HFF-Myc (cell line): ENCODE data around the gene DLEC1.

Source experiments
- DNase-seq: peaks from one replicate; pipeline ENCODE4 v3.0.0-alpha.2; 2011; ENCODE audit warnings: low read depth; ENCODE audit errors: extremely low read depth
- H3K4me3 ChIP-seq: replicated peaks from 2 replicates; pipeline ENCODE4 v1.5.1; 2011; ENCODE audit warnings: low read depth, mild to moderate bottlenecking, control low read depth, low read length
- CTCF ChIP-seq: IDR thresholded peaks from 2 replicates; pipeline ENCODE4 v1.5.1; 2012; ENCODE audit warnings: mild to moderate bottlenecking, low read depth, low read length, control low read depth; ENCODE audit errors: missing control alignments

The DLEC1 gene

GRCh38 chr3:38100498-38100897 is 61.5 kb downstream of the DLEC1 start:
- TF ChIP-seq CTCF, result no peak
- DNase-seq, result no peak
- H3K4me3 ChIP-seq, result no peak overlapping the region

GRCh38 chr3:38101811-38102443 is 62.9 kb downstream of the DLEC1 start:
- H3K4me3 ChIP-seq, result no peak overlapping the region
- no peak for DNase-seq
- no peak for TF ChIP-seq CTCF

GRCh38 chr3:38102444-38102814 is 63.4 kb downstream of the DLEC1 start:
- no peak for DNase-seq
- no peak overlapping the region for H3K4me3 ChIP-seq
- TF ChIP-seq CTCF, result no peak

GRCh38 chr3:38105525-38105924 is 66.5 kb downstream of the DLEC1 start:
- TF ChIP-seq CTCF, result no peak
- H3K4me3 ChIP-seq, result no peak overlapping the region
- no peak for DNase-seq

GRCh38 chr3:38107911-38108648 is 69.1 kb downstream of the DLEC1 start:
- no peak overlapping the region for H3K4me3 ChIP-seq
- DNase-seq, result no peak
- TF ChIP-seq CTCF, result no peak

- no peak for TF ChIP-seq CTCF
- no peak for DNase-seq
- H3K4me3 ChIP-seq, result no peak overlapping the region
Observed at GRCh38 chr3:38108649-38109579, 69.9 kb downstream of the DLEC1 start.
